GM20431 (cell line): ENCODE measurements around the gene MIEF1.

Source experiments
- in situ Hi-C: fragments of 300-500 bp; cut with MseI, MboI; formaldehyde crosslinking; loops from one replicate; pipeline ENCODE4 v1.15.0; 2020; ENCODE audit warnings: low sequenced_read_pairs; ENCODE audit not compliant: unreplicated experiment

Gene MIEF1

DNA sequence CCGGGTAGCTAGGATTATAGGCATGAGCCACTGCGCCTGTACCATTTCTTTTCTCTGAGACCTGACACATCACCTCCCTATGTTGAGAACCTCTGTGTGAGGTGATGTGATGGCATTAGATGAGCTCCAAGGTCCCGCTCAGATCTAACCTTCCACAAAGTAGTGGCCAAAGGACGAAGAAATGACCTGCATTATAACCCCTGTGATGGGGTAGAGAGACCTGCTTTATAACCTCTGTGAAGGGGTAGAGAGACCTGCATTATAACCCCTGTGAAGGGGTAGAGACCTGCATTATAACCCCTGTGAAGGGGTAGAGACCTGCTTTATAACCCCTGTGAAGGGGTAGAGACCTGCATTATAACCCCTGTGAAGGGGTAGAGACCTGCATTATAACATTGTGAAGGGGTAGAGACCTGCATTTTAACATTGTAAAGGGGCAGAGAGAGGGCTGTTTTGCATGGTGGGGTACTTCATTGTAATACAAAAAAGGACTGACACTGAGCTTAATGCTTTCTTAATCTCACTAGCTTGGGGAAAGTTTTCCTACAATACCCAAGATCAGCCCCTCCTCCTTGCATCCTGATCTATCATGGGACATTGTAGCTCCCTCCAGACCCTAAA lies 8.5 kb downstream of the MIEF1 start:
- in situ Hi-C loops: loop anchor here (25.0 kb wide), 2 partner anchors 173 to 348 kb away; partner anchors contain the start of genes CBX7 and SYNGR1

DNA sequence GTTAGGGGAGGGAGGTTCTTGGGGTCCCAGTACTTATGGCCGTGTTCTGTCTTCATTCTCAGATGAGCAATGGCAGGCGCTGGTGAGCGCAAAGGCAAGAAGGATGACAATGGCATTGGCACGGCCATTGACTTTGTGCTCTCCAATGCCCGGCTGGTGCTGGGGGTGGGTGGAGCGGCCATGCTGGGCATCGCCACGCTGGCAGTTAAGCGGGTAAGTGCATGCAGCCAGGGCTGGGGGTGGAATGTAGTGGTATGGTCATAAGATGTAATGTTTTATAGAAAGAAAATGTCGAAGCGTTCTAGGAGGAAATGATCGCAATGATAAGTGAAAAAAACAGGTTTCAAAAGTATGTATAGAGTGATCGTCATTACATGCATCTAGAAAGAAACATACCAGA lies 9.1 kb downstream of the MIEF1 start:
- in situ Hi-C loops: loop anchor here (25.0 kb wide), 2 partner anchors 174 to 349 kb away; partner anchors contain the start of genes CBX7 and SYNGR1

DNA sequence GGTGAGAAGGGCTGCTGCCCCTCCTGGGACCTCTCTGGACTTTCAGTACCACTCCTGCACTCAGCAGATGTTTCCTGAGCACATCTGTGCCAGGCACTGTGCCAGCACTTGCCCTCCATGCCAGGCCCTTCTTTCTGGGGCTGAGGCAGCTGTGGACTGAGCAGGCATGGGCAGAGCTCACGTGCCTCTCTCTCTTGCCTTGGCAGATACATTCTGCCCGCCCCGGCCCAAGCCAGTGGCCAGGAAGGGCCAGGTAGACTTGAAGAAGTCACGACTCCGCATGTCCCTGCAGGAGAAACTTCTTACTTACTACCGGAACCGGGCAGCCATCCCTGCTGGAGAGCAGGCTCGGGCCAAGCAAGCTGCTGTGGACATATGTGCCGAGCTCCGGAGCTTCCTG lies 9.9 kb downstream of the MIEF1 start:
- in situ Hi-C loops: loop anchor here (25.0 kb wide), 2 partner anchors 175 to 350 kb away; partner anchors contain the start of genes CBX7 and SYNGR1

DNA sequence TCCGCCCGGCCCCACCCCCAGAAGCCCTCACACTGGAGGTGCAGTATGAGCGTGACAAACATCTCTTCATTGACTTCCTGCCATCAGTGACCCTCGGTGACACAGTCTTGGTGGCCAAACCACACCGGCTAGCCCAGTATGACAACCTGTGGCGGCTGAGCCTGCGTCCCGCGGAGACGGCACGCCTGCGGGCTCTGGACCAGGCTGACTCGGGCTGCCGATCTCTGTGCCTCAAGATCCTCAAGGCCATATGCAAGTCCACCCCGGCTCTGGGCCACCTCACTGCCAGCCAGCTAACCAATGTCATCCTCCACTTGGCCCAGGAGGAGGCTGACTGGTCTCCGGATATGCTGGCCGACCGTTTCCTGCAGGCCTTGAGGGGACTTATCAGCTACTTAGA lies 11.7 kb downstream of the MIEF1 start:
- in situ Hi-C loops: loop anchor here (25.0 kb wide), 2 partner anchors 176 to 351 kb away; partner anchors contain the start of genes CBX7 and SYNGR1

DNA sequence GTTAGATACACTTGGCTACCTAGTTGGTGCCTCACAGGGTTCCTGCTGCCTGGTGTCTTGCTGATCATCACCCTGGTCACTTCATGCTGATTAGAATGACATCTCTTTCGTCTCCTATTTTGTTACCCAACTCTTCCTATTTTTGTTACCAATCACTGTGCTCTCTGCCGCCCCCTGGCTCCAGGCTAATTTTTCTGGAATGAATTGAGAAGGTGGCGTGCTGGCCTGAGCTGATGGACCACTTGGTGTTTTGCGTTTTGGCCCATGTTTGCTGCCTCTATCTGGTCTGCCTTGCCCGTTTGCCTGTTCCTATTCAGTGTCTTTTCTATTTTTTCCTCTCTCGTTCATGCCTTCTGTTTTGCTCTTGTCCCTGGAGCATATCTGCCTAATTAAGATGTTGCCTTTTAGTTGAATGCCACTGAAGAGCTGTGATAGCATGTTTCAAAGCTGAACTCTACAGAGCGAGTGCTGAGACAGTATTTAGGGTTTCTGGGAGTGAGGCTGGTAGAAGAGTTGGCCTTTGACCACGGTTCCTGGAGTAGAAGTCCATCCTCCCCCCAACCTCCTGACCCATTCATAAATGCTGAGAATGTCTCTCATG lies 12.4 kb downstream of the MIEF1 start:
- in situ Hi-C loops: loop anchor here (25.0 kb wide), 2 partner anchors 177 to 352 kb away; partner anchors contain the start of genes CBX7 and SYNGR1

DNA sequence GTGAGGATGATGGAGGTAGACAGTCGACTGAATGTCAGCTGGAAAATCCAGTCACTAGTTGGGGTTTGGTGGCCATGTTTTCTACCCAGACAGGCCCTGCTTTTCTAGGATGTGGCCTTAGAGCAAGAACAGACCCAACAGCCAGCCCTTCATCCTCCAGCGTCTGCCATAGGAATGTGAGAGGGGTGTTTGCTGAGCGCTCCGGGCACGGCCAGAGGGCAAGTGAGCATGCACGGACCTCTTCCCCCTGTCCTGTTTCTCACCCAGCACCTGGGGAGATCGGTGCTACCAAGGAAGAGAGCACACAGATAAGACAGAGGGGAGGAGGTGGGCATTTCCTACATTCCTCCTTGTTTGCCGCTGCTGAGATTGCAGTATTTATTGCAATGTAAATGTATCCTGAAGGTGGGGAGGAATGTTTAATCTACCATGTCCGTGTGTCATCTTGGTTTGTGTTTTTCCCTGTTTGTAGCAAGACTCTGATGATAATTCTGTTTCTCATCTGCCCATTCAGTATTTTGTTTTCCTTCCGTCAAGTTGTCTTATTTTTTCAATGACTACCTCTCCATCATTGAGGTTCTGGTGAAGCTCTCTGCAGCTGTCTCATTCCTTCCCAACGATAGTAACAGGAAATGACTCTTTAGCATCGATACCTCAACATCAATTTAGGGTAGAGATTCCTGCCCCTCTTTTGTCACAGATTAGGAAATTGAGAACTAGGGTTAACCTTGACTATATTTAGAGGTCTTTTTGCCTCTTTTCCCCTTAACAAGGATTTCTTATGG lies 13.4 kb downstream of the MIEF1 start:
- in situ Hi-C loops: loop anchor here (25.0 kb wide), 2 partner anchors 178 to 353 kb away; partner anchors contain the start of genes CBX7 and SYNGR1

DNA sequence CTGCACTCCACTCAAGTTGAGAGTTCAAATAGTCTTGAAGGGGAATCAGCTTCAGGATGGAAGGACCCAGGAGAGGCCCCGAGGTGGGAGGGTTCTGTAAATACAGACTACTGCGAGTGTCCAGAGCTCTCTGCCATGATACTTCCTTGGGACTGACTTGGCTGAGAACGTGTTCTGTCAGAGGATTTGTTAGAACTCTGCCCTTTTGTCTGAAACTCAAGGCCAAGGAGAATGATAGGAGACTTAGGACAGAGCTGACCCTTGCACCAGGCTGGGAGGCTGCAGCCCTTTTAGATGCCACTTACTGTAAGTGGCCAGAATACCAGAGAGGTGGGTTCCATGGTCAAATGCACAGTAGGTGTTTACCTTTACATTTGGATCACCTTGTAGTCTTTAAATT lies 15.4 kb downstream of the MIEF1 start:
- in situ Hi-C loops: loop anchor here (25.0 kb wide), 2 partner anchors 180 to 355 kb away; partner anchors contain the start of genes CBX7 and SYNGR1

DNA sequence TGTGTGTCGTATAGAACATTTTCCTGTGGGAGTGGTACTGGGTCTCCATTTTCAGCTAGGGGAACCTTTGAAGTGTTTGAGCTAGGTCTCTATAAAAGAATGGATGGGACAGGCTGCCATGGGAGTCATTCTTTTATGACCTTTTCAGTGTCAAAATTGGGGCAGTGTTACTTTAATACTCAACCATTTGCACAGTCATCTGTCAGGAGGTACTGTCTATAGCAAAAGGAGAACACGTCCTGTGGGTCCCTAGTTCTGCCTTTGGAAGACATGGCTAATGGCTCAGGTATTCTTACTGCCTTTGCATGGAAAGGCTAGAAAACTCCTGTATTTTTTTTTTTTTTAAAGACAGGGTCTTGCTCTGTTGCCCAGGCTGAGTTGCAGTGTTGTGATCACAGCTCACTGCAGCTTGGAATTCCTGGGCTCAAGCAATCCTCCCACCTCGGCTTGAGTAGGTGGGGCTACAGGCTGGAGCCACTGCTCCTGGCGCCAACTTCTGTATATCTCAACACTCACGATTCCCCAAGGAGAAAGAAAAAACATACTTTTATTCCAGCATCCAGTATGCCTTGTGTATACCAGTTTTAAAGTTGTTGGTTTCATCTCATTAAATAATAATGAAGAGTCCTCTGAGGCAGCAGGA lies 16.2 kb downstream of the MIEF1 start:
- in situ Hi-C loops: loop anchor here (25.0 kb wide), 2 partner anchors 181 to 356 kb away; partner anchors contain the start of genes CBX7 and SYNGR1

DNA sequence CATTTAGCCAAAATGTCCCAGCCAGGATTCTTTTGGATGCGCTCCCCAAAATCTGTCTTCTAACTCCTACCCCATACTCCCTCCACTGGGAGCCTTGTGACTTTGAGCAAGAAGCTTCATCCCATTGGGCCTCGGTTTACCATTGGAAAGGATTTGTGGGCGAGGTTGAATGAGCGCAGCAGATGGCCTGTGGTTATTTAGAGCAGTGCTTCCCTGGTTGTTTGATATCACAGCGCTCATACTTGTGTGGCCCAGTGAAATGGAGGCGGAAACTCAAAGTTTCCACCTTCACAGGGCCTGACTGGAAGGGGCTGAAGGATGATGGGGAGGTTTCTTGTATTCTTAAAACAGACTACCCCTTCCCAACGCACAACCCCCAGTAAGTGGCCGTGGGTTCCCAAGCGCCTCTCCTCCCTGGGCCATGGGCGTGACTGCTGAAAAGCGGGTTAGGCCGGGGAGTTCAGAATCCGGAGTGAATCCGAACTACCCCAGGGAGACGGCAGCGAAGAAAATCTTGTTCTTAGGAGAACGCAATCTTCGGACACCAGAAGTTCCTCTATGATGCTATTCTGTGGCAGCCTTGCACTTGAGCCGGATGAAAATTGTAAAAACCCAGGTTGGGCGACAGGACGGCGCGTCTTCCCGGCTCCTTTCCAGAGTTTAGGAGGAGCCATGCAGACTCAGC lies 17.0 kb downstream of the MIEF1 start:
- in situ Hi-C loops: loop anchor here (25.0 kb wide), 2 partner anchors 182 to 357 kb away; partner anchors contain the start of genes CBX7 and SYNGR1

DNA sequence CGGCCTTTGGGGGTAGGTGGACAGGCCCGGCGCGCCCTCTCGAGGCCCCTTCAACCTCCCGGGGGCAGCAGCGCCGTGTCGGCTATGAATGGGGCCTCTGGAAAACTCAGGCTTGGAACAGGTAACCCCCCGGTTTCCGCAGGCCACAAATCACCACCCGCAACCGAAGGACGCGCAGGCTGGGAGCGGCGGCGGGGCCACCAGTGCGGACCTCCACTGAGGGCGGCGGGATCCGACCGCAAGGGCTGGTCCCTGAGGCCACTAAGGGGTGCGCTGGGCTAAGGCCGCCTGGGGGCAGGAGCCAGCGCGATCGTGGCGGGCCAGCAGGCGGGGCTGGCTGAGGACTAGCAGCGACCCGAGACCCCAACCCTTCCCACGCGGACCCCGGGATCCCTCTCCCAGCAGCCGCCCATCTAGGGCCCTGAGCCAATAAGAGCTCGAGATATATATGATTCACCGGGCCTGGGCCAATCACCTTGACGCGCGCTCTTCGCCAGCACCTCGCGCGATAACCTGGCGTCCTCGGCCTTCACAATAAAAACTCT lies 17.7 kb downstream of the MIEF1 start:
- in situ Hi-C loops: loop anchor here (25.0 kb wide), 2 partner anchors 182 to 357 kb away; partner anchors contain the start of genes CBX7 and SYNGR1

DNA sequence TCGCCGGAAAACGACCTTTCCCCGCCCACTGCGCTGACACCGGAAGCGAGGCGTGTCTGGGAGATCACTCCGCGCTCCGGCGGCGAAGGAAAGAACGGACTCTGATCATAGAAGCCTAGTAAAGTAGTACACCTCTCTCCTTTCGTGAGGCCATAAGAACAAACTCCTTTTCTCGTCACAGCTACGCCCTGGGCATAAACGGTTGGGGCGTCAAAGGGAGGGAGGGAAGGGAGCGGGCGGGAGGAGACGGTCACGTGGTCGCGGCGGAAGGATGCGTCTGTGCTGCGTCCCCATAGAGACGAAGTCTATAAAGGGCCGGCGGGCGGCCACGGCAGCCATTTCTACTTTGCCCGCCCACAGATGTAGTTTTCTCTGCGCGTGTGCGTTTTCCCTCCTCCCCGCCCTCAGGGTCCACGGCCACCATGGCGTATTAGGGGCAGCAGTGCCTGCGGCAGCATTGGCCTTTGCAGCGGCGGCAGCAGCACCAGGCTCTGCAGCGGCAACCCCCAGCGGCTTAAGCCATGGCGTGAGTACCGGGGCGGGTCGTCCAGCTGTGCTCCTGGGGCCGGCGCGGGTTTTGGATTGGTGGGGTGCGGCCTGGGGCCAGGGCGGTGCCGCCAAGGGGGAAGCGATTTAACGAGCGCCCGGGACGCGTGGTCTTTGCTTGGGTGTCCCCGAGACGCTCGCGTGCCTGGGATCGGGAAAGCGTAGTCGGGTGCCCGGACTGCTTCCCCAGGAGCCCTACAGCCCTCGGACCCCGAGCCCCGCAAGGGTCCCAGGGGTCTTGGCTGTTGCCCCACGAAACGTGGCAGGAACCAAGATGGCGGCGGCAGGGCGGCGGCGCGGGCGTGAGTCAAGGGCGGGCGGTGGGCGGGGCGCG lies 18.4 kb downstream of the MIEF1 start, which contains the start of gene ATF4:
TSS of gene ATF4 (plus strand) at position 337 of the 880 bp plus-strand sequence. CDS start 884 bp downstream, outside the sequence.
- in situ Hi-C loops: loop anchor here (25.0 kb wide), 2 partner anchors 183 to 358 kb away; partner anchors contain the start of genes CBX7 and SYNGR1

DNA sequence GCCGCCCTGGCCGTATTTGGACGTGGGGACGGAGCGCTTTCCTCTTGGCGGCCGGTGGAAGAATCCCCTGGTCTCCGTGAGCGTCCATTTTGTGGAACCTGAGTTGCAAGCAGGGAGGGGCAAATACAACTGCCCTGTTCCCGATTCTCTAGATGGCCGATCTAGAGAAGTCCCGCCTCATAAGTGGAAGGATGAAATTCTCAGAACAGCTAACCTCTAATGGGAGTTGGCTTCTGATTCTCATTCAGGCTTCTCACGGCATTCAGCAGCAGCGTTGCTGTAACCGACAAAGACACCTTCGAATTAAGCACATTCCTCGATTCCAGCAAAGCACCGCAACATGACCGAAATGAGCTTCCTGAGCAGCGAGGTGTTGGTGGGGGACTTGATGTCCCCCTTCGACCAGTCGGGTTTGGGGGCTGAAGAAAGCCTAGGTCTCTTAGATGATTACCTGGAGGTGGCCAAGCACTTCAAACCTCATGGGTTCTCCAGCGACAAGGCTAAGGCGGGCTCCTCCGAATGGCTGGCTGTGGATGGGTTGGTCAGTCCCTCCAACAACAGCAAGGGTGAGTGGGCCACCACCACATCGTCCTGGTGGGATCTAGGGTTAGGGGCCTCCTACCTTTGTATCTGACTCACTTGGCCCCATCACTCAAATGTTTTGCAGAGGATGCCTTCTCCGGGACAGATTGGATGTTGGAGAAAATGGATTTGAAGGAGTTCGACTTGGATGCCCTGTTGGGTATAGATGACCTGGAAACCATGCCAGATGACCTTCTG lies 19.2 kb downstream of the MIEF1 start:
- in situ Hi-C loops: loop anchor here (25.0 kb wide), 2 partner anchors 184 to 359 kb away; partner anchors contain the start of genes CBX7 and SYNGR1

DNA sequence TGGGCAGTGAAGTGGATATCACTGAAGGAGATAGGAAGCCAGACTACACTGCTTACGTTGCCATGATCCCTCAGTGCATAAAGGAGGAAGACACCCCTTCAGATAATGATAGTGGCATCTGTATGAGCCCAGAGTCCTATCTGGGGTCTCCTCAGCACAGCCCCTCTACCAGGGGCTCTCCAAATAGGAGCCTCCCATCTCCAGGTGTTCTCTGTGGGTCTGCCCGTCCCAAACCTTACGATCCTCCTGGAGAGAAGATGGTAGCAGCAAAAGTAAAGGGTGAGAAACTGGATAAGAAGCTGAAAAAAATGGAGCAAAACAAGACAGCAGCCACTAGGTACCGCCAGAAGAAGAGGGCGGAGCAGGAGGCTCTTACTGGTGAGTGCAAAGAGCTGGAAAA lies 20.0 kb downstream of the MIEF1 start:
- in situ Hi-C loops: loop anchor here (25.0 kb wide), 2 partner anchors 185 to 360 kb away; partner anchors contain the start of genes CBX7 and SYNGR1

DNA sequence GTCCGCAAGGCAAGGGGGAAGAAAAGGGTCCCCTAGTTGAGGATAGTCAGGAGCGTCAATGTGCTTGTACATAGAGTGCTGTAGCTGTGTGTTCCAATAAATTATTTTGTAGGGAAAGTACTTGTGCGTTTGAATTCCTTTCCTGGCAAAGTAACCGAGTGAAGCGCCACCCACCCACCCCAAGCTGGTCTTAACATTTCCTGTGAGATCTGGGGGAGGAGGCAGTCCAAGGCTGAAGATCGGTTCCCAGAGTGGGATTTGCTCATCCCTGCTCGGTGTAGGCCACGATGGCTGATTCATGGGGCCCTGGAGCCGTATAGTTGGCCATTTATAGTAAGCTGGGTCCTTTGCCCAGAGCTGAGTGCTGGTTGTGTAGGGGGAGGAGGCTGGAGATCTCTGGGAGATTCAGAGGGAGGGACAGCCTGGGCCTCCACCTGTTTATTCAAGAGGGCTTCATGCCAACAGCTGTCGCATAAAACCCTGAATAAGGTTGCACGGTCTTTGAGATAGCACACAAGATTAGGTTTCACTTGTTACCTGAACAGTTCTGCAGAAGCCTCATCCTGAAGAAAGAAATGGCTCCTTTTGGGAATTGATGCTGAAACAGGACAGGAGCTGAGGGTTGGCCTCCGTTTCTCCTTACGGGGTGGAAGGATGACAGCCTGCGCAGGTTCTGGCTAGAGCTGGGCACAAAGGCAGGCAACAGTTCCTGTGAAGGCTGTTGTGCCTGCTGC lies 20.6 kb downstream of the MIEF1 start:
- in situ Hi-C loops: loop anchor here (25.0 kb wide), 2 partner anchors 185 to 360 kb away; partner anchors contain the start of genes CBX7 and SYNGR1

DNA sequence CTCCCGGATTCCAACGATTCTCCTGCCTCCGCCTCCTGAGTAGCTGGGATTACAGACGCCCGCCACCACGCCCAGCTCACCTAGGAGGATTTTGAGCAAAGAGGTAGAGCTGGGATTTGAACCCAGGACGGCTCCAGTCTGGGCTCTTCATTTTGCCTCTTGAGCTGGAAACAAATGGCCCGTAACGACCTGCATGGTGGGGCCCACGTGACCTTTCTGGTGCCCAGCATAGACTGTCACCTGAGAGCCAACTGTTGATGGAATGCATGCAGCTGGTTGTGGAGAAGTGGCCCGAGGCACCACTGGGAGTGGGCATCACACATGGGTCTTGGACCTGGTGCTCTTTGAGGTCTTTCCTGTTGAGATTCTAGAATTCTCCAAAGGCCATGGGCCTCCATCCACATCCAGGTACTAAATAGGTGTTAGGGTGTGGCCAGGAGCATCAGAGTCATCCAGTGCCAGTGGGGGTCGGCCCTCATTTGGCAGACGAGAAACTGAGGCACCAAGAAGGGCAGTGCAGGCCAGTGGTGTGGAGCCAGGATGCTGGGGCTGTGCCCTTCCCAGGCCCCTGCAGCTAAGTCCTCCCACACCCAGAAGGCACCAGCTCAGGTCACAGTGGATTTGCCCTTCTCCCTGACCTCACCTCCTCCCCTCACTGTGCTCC lies 22.1 kb downstream of the MIEF1 start:
- in situ Hi-C loops: loop anchor here (25.0 kb wide), 2 partner anchors 187 to 362 kb away; partner anchors contain the start of genes CBX7 and SYNGR1
